HL-60/S4 treated with retinoic acid at 250 ng/mL for 4 days and 3 days (cell line): ENCODE results near the gene SPATC1L.
"Not testable (repeated sequence)": the region's sequence is repeated elsewhere in the genome, so short reads cannot be mapped to it uniquely, and the experiment has no call there.

ENCODE experiments used
- in situ Hi-C: fragments of 300-500 bp; cut with MboI; formaldehyde crosslinking; loops from 2 replicates; pipeline ENCODE4 v1.7.0; 2022; ENCODE audit warnings: low sequenced_read_pairs

SPATC1L gene

DNA sequence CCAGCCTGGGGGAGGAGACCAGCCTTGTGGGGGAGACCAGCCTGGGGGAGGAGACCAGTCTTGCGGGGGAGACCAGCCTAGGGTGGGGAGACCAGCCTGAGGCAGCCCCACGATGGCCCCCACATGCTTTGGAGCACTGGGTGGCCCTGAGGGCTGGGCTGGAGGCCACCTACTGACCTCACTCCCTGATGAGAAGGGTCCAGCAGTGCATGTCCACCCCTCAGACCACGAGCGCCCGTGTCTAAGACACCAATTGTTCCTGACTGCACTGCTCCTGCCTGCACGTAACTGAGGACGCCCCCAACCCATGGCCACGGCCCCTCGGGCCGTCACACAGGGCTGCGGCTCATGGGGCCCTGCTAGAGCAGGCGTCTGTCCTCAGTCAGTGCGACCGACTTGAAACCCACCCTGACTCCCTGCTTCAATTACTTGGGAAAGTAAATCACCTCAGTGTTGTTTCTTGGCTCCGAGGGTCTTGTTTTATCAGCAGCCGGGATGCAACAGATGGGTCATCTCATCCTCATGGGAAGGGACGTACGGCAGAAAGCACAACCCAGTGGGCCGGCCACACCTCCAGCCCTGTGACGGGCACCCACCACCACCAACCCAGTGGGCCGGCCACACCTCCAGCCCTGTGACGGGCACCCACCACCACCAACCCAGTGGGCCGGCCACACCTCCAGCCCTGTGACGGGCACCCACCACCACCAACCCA is at the start of gene SPATC1L:
Gene SPATC1L (minus strand): TSS at position 550 of the 715 bp plus-strand sequence. CDS start 1,643 bp downstream, outside the sequence.
- in situ Hi-C loops = no loop called here

DNA sequence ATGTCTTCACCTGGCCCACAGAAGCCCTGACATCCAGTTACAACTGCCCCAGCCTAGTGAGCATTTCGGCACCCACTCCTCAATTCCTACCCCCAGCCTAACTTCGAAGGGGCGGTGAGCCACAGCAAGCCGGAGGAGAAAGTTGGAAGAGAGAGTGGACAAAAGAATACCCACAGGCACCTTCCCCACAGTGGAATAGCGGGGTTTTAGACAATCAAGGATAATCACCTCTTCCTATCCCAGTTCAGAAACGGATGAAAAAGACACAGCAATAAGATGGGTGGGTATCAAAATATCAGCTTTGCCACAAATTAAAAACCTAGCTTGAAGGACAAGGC is 45.6 kb upstream of the SPATC1L start:
- in situ Hi-C loops = no loop called here

DNA sequence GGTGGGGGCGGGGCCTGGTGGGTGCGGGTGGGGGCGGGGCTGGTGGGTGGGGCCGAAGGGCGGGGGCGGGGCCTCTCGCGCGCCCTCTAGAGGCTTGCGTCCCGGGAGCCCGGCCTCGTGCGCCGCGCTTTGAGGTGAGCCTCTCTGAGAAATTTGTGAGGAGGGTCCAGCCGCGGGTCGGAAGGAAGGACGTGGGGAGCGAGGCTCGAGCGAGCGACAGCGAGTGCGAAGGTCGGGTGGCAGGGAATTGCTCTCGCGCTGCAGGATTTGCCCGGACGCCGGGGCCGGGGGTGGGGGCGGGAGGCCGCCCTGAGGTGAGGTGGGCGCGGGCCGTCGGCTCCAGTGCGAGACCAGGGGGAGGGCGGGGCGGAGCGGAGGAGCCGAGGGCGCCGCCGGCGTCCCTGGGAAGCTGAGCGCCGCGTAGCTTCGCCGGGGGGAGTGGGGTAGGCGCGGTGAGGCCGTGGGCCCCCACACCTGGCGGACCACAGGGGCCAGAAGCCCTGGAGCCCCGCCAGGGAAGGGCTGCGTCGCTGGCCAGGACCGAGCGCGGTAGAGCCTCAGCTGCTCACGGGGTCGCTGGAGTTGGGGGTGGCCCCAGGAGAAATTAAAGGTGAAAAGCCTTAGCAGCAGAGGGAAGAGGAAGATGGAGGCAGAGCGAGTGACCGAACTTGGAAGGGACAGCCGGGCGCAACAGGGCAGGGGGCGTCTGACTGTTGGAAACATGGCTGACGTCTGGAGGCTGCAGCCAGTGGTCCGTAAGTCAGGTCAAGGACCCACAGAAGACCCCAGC is 45.1 kb upstream of the SPATC1L start:
- in situ Hi-C loops = no loop called here

DNA sequence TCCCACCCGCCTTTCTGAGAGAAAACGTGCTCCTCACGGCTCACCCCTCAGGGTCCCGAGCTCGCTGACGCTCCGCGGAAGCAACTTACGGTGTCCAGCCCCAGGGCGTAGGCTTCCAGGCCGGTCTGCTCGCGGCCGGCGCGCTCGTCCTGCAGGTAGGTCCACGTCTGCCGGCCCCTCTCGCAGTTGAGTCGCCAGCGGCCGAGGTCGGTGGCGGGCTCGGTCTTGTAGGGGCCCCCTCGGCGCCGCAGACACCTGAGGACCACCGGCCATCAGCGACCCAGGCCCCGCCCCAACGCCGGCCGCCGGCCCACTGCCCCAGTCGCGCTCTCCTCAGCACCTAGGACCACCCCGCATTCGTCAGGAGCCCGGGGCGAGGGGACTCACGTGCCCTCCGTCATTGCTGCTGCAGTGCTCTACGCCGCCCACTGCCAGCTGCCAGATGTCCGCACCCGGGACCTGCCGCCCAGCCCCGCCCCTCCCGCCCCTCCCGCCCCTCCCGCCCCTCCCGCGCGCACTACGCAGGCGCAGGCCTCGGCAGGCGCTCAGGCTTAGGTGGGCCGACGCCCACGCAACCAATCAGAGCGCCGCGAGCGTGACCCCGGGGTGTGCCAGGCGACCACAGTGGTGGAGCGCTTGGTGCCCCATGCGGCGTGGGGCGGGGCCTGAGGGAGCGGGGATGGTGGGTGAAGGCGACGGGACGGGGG is 44.2 kb upstream of the SPATC1L start, which contains the start of gene LSS:
Gene LSS (minus strand): TSS at position 430 of the 707 bp plus-strand sequence. CDS start 29 bp downstream, at position 401.
- in situ Hi-C loops = no loop called here

DNA sequence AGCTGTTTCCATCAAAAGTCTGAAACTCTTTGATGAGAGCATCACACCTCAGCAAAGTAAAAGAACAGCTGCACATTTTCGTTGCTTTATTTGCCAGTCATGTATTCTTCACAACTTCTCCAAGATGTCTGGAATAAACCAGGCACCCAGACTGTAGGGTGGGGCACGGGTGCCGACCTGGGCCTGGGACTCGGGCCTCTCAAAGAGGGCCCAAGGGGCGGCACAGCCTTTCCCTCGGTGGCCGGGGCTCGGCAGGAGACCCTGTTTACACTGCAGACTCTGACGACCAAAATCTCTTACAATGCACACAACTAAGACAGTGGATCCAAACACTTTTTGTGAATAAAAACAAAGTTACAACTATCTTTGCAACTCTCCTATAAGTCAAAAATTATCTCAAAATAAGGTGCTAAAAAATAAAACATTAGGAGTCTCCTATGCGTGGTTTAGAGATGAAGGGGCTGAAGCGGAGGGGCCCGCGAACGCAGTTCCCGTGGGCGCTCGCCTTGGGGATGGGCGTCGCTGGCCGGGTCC is 43.6 kb upstream of the SPATC1L start:
- in situ Hi-C loops = no loop called here

DNA sequence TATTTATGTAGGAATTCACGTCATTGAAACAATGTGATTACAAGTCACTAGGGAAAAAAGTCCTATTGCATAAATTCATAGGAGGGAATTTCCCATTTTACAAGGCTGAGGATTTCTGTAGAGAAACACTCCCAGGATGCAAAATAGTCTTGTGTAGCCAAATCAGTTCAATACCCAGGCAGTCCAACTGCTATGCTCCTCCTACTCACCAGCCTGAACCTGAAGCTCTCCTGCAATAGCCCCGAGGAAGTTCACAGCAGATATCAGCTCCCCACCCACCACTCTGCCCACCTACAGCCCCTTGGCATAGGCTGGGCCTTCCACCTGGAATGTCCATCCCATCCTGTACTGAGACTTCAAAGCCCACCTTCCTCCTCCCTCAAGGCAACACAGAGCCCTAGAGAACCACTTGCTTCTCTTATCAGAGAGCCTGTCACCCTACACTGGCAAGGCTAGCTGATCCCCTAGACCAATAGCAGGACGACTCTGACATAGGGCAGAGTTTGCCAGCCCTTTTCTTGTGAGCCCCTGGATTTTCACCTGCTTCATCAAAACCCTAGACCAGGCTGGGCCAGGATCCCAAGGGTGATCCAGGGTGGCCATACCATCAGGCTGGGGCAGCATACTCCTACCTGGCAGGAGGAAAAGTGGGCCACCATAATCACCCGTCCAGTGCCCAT is 42.8 kb upstream of the SPATC1L start:
- in situ Hi-C loops = no loop called here

DNA sequence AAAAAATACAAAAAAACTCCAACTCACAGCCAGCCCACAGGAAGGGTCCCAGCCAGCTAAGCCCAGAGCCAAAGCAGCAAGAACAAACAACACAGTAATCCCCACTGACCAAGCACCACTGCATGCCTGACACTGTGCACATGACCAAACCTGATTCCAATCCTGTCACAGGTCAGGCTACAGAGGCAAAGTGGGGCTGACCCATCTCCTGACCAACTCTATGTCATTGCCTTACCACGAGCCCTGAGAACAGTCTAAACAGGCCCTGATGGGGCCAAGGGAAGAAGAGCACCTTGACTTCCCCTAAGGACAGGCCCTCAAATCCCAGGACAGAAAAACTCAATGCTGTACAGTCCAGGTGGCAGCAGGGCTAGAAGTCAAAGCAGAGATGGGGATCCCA is 41.9 kb upstream of the SPATC1L start:
- in situ Hi-C loops = no loop called here

DNA sequence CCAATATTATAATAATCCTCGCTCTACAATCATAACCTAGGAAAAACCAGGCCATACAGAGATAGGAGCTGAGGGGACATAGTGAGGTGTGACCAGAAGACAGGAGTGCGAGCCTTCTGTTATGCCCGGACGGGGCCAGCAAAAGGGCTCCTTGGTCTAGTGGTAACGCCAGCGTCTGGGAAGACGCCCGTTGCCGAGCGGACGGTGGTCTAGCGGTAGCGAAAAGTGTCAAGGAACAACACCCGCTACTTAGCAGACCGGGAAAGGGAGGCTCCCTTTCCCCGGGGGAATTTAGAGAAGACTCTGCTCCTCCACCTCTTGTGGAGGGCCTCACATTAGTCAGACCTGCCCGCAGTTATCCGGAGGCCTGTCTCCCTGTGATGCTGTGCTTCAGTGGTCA is 39.4 kb upstream of the SPATC1L start:
- in situ Hi-C loops = not testable (repeated sequence)

DNA sequence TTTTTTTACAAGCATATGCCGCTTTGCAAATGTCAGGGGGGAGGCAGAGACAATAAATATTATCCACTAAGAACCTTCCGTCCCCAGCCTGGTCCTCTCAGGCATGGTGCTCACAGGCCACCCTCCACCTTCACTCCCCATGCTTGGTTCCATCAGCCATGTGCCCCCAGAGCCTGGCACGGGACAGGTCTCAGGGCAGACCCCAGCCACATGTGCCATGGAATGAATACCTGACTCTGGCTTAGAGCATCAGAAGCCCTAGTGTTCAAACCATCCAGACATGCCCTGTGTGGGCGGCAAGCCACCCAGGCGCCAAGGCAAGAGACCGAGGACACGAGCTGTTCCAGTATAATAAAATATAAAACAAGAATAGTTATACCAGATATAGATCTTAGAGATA is 39.0 kb upstream of the SPATC1L start:
- in situ Hi-C loops = no loop called here

DNA sequence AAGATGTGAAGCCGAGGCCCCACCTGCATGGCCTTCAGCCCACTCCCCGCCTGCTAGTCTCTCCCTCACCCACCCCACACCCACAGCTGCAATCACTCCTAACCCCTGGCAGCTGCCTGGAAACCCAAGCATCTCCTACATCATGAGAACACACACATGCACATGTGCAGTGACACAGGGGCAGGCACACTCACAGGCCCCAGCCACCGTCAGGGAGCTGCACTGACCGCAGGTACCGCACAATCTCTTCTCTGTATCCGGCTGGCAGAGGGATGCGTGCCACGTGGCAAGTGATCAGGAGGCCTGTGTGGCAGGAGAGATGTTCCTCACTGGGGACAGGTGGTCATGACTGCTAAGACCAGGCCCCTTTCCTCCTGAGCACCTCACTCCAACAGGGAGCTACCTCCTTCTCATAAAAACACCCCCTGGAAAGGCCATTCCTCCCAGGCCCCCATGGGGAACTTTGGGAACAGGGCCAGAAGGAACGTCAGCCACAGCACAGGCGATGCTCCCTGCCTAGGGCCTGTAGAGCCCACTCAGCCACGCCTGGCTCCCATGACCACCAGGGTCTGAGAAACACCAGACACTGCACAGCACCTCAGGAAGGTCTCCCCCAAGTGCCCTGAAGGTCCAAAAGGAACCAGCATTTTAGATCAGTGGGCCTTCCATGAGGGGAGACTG is 38.3 kb upstream of the SPATC1L start:
- in situ Hi-C loops = no loop called here

DNA sequence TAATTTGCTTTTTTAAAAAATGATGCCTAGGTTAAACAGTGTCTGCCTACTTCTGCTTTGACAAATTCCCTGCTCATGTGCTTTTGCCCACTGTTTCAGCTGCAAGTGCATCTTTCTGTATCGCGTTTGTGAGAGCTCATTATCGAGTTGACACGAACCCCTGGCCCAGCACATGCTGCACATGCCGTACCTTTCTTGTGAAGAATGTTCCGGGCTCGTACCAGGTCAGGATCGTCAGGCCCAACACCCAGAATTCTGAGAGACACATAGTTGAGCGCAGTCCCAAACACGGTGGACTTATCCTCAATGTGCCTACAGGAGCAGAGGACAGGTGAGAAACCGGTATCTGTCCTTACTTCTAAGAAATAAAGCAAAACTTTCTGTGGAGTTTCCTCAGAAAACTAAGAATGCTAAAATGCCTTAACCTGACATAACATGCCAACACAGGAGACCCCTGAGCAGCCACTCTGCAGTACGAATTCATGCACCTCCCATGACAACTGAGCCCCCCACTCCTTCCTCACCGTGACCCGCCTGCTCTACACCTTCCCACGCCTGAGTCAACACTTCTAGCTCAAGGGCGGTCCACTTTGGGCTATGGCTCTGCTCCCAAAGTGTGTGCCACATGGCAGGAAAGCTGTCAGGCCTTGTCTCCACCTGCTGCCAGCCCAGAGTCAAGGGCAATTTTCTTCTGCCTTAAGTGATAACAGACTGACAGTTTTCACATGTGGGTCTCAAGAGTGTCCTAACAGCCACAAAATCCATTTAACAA is 37.6 kb upstream of the SPATC1L start:
- in situ Hi-C loops = no loop called here

DNA sequence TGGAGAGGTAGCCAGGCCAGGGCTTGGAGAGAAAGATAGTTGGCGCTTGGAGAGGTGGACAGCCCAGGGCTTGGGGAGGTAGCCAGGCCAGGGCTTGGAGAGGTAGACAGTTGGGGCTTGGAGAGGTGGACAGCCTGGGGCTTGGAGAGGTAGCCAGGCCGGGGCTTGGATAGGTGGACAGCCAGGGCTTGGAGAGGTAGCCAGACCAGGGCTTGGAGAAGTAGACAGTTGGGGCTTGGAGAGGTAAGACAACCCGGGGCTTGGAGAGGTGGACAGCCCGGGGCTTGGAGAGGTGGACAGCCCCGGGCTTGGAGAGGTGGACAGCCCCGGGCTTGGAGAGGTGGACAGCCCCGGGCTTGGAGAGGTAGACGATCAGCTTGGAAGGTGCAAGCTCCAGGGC is 36.6 kb upstream of the SPATC1L start:
- in situ Hi-C loops = no loop called here

DNA sequence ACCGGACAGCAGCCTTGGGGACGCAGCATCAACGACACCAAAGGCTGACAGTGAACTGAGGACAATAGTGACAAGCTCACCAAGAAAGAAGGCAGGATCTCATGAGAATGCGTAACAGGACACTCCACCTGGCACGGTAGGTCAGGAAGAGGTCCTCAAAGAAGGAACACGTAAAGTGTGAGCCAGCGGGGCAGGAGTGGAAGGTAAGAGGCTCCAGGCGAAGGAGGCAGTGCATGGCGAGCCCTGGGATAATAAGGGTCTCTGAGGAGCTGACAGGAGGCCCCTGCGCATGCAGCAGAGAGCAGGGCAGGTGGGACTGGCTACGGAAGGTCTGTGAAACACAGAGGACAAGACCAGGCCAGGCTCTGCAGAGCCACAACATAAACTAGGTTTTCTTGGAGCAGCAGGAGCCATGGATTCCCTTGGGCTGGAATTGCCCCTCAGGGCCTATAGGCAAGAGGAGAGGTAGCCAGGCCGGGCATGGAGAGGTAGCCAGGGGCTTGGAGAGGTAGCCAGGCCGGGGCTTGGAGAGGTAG is 36.1 kb upstream of the SPATC1L start:
- in situ Hi-C loops = no loop called here

DNA sequence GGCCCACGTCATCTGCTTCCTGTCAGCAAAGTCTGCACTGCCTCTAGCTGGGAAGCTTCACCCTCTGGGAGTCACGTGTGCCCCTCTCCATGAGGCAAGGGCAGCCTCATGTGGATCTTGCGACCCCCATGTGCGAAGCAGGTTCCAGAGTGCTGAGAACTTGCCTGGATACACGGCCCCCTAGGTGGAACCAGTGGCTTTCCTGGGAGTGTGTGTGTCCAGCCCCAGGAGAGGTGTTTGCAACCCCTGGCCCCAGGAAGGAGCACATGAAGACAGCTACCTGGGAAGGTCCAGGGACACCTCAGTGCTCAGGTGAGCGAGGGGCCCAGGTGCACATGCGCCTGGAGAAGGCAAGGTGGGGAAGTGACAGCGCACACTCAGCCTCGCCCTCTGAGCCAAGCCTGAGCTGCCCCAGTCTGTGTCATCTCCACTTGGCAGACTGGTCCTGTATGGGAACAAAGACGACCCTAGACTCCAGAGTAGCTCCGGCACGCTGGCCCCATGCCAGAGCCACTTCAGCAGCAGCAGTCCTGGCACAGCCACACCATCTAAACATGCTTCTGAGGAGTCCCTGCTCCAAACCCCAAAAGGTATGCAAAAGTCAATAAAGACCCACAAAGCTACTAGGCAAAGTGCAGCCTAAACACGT is 35.5 kb upstream of the SPATC1L start:
- in situ Hi-C loops = no loop called here

DNA sequence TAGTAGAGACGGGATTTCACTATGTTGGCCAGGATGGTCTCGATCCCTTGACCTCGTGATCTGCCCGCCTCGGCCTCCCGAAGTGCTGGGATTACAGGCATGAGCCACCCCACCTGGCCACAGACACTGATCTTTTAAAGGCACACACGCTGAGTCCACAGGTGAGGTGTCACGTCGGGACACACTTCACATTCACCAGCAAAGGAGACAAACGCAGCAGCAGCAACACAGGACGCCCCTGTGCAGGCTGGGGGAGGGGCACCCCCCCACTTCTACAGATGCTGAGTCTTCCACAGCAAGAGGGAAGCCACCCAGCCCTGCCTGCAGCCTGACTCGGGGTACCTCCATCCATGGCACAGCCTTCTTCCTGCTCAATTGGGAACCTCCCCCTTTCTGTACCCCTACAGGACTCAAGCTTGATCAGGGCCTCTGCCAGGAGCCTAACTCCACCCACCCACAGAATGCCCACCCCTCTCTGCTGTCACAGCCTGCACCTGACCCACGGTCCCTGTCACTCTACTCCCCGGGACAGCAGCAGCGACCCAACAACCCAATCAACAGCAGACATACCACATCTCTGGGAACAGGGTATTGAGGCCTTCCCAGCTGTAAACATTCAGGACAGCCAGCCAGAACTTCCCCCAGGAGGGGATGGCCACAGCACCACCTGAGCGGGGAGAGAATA is 34.8 kb upstream of the SPATC1L start:
- in situ Hi-C loops = no loop called here

DNA sequence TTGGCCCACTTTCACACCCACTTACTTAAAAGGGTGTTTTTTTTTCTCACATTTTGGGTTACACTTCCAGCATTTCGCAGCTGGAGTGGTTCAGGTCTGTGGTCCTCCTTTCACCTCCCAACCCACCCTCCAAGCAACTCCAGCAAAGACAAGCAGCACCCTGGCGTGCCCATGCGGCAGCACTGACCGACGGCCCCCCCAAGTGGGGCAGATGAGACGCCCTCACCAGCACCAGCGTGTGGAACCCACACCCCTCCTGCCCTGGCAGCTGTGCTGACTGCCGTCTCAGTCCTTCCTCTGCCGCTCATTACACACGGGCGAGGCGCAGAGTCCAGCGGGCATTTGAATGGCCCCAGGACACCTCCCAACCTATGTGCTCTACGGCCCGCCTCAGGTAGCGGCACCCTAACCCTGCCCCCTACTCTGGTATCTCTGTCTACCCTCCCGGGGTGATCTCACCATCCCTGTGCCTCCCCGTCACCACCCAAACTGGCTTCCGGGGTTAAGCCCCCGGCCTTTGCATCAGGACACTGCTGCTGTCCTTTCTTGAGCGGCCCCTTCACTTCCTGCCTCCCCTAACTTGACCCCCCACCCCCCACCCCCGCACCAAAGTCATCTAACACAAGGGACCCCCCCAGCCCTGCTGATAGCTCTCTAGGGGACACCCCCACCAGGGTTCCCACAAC is 33.4 kb upstream of the SPATC1L start:
- in situ Hi-C loops = no loop called here

DNA sequence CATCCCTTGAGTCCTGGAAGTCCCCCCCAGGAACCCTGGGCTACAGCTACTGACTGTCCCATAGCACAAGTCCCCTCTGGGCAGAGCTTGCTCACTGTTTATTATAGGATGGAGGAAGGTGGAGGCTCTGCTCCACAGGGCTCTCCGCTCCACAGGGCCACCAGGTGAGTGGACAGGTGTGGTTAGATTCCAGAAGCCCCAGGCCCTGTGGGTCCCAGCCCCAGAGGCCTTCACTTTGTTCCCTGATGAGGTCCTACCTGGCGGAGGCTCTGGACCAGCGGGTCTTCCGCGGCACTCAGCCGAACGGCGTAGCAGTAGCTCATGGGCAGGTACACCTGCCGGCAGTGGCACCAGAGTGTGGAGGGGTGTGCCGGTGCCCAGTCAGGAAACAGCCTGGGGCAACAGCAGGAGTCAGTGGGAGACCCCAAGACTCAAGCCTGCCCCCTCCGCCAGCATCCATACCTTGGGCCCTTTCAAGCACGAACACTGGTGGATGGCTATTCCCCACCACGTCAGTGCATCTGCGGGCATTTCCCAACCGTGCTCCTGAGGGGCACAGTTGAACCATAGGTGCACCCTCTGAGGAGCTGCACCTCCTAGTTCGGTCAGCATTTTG is 32.0 kb upstream of the SPATC1L start:
- in situ Hi-C loops = no loop called here
